GM19467 (cell line): ENCODE results near the gene ENTPD6.

Experiments used
- ATAC-seq: cut with Tn5 transposase; IDR thresholded peaks from one replicate; pipeline ENCODE4 v1.9.1; 2021; ENCODE audit warnings: mild to moderate bottlenecking, moderate library complexity; ENCODE audit not compliant: unreplicated experiment

Gene ENTPD6

DNA sequence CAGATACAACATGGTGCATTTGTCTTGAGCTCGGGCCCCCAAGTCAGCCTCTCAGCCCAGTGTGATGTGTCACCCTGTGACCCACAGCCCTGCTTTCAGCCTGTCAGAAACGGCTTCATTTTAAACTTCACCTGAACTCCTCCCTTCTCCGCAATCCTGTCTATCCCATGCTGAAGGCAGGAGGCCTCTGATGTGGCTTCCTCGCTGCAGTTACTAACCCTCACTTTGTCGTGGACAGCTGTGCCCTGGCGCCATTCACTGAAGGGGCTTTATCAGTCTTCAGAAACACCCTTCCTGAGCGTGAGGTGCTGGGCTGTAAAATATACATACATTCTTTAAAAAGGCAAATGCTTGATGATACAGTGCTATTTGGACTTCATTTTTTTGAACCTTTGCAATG, 7.9 kb upstream of the ENTPD6 start:
- no peak for ATAC-seq

DNA sequence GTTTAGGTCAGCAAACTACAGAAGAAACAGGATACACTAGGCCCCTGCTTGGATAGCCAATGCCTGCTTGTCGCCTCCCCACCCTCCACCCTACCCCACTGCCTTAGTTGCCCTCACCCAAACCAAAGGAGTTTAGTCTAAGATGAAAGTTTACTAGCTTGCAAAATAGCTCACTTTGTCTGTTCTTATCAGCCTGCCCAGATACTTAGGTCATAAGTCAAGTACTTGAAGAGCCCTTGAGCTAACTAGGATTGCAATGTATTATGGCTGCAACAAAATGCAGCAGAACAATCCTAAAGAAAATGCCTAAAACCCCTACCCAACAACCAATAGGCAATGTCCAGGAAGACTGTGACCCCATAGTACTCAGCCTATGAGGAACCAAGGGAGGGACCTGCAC, 7.3 kb upstream of the ENTPD6 start:
- ATAC-seq, result no peak

- no peak for ATAC-seq
Observed at GRCh38 chr20:25191051-25191450, 4.5 kb upstream of the ENTPD6 start.

- no peak for ATAC-seq
Observed at GRCh38 chr20:25191689-25192088, 3.8 kb upstream of the ENTPD6 start.

DNA sequence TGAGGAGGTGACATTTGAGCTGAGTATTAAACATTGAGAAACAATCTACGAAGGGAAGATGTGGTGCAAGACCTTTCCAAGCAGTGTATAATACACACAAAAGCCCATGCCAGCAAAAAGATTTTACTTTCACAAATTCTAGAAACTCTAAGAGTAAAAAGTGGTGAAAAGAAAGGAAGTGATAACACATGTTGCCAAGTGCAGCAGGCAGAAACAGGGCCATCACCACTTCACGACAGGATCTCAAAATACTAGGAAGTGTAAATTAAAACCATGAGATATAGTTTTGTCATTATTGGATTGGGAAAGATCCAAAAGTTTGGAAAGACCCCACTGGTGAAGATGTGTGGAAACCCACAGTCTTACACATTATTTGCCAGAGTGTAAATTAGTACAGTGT, 1.7 kb upstream of the ENTPD6 start:
- no peak for ATAC-seq

DNA sequence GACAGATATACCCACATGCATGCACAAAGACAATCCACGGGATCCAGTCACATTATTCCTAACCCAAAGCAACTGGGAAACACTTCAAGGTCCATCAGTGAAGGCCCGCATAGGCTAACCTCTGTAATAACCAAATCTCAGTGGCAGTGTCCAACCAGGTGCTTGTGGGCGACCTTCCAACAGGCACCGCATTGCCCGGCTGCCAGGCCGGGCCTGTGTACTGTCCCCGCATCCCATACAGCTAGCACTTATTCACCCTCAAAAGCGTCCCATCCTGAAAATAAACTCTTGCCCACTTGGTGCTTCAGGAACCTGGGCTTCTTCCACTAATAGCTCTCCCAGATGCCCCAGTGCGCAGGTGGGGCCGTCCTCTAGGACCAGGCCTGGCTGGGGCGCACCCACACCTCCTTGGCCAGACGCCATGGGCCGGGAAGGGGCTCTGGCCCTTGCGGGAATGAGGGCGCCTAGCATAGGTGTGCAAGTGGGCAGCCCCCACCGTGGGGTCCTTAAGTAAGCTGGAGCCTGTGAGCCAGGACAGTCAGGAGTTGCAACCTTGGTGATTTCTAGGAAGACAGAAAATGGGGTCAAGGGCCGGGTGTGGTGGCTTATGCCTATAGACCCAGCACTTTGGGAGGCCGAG, 1.1 kb upstream of the ENTPD6 start:
- no peak for ATAC-seq

DNA sequence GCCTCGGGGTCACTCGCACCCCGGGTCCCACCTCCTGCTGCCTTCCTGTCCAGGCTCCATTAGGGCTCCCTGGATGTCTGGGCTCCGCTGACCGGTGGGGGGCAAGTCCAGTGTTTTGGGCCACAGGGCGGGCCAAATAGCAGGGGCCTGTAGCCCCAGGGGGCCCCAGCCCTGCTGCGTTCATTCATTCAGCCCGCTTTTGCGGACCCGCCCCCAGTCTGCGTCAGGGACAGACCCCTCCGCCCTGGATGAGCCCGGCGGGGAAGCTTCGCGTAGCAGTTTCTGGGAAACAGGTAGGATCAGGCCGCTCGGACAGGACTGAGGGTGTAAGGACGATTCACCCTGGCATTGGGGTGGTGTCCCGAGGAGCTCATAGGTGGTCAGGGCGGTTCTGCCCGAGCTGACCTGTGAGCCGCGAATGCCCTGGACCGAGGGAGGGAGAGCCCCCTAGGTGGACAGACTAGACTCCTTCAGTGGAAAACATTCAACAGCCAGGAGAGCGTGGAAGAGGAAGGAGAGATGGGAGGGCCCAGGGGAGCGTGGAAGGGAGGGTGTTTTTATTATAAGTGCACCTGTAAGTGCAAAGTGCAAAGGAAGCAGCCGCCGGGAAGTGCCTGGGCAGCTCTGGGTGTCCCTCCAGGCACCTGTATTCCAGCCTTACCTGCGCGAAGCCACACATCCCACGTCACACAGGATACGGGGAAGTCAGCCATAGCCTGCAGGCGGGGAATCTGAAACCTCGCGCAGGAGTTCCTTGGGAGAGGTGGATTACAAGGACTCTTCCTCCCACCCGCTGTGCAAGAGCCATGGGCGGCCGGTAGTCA, 662 bp downstream of the ENTPD6 start:
- peak; percentile 10 for ATAC-seq

GRCh38 chr20:25196786-25197120, 1.2 kb downstream of the ENTPD6 start:
- ATAC-seq, result no peak

GRCh38 chr20:25197183-25197869, 1.8 kb downstream of the ENTPD6 start:
- ATAC-seq, result no peak

GRCh38 chr20:25197870-25198190, 2.3 kb downstream of the ENTPD6 start:
- no peak for ATAC-seq

GRCh38 chr20:25198663-25199383, 3.3 kb downstream of the ENTPD6 start:
- ATAC-seq, result no peak

DNA sequence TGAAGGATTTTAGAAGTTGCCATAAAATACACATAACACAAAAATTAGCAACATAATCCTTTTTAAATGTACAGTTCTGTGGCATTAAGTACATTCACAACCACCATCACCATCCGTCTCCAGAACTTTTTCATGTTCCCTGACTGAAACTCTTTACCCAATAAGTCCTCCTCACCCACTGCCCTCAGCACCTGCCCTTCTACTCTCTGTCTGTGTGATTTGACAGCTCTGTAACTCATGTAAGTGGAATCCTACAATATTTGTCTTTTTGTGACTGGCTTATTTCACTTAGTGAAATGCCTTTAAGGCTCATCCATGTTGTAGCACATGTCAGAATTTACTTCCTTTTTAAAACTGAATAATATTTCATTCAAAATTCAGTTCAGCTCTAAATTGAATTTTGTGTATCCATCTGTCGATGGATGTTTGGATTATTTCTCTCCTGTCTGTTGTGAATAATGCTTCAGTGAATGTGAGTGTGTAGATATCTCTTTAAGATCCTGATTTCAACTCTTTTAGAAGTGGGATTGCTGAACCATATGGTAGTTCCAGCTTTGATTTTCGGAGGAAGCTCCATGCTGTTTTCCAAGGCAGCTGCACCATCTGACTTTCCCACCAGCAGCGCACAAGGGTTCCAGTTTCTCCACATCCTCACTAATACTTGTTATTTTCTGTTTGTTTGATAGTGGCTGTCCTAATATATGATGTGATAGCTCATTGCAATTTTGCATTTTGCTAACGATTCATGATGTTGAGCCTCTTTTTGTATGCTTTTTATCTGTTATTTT, 4.2 kb downstream of the ENTPD6 start:
- ATAC-seq, result no peak

DNA sequence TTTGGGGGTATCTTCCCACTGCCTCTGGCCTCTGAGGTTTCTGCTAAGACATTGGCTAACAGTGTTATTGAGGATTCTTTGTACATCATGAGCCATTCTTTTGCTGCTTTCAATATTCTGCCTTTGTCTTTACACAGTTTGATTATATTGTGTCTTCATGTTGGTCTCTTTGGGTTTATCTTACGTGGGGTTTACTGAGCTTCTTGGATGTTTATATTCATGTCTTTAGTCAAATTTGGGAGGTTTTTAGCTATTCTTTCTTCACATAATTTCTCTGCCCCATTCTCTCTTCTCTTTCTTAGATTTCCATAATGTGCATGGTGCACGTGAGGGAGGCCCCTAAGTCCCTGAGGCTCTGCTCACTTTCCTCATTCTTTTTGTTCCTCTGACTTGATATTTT, 7.6 kb downstream of the ENTPD6 start:
- no peak for ATAC-seq

- no peak for ATAC-seq
Observed at GRCh38 chr20:25203871-25204320, 8.4 kb downstream of the ENTPD6 start.

- no peak for ATAC-seq
Observed at GRCh38 chr20:25204550-25205276, 9.2 kb downstream of the ENTPD6 start.

DNA sequence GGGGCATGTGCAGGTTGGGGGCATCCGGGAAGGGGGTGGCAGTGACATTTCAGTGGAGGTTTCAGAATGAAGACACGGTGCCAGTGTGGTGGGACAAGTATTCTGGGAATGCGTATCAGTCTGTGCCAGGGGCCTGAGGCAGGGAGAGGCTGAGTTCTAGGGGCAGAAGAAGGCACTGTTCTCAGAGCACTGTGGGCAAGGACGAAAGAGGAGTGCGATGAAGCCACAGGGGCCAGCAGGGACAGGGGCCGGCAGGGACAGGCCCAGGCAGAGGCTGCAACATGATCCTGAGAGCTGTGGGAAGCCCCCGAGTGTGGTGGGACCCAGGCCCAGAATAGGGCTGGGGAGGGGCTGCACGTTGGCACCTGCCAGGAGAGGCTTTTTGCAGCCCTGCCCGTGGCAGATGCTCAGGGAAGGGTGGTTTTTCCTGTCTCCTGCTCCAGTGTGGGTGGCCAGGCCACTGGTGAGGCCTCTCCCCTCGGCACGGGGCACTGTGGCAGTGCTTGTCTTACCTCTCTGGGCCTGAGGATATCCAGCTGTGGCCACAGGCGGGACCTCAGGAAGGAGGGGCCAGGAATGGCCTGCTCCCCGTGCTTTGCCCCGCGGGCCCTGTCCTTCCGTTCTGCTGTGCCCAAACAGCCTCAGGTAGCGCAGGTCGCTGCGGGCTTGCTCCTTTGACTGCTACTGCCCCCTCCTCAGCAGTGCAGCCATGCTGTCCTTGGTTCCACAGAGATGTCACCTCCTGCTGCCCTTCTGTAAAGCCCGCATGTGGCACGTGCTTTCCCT, 10.0 kb downstream of the ENTPD6 start:
- ATAC-seq, result no peak

DNA sequence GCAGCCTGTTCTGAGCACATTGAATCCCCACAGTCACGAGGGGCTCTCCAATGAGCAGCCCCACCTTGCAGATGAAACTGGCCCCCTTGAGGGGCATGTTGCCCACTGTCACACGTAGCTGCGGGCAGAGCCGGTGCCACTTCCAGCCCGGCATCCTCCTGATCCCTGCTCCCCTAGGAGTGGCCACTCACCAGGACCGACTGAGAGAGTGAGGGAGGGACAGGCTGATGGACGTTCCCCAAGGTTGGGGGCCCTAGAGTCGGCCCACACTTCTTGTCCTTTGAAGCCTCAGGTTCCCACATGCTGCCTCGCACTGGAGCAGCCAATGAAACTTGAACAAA, 10.5 kb downstream of the ENTPD6 start:
- no peak for ATAC-seq

- no peak for ATAC-seq
Observed at GRCh38 chr20:25206548-25206947, 11.0 kb downstream of the ENTPD6 start.

GRCh38 chr20:25207149-25207959, 11.8 kb downstream of the ENTPD6 start:
- no peak for ATAC-seq
